Glutamatergic neuron (in vitro differentiated cells): Measurements from ENCODE around the gene BMX. TPM values are rescaled to one million over a fixed set of nuclear protein-coding genes. Genes with fewer than 3 reads are reported as not detected.

ENCODE experiments used
- DNase-seq: peaks from one replicate; pipeline ENCODE4 v3.0.0; 2022
- H3K27ac Mint-ChIP-seq: one replicate; pipeline ENCODE4 v1.8.0; 2020; ENCODE audit warnings: mild to moderate bottlenecking, mixed read lengths, inconsistent platforms; ENCODE audit not compliant: unreplicated experiment
- H3K27me3 Mint-ChIP-seq: one replicate; pipeline ENCODE4 v1.8.0; 2020; ENCODE audit warnings: mild to moderate bottlenecking, moderate library complexity, mixed read lengths, inconsistent platforms; ENCODE audit not compliant: unreplicated experiment
- H3K36me3 Mint-ChIP-seq: one replicate; pipeline ENCODE4 v1.8.0; 2020; ENCODE audit warnings: mild to moderate bottlenecking, mixed read lengths, inconsistent platforms; ENCODE audit not compliant: unreplicated experiment
- H3K4me1 Mint-ChIP-seq: one replicate; pipeline ENCODE4 v1.8.0; 2020; ENCODE audit warnings: mild to moderate bottlenecking, low read depth, mixed read lengths, inconsistent platforms; ENCODE audit not compliant: unreplicated experiment
- H3K4me3 Mint-ChIP-seq: one replicate; pipeline ENCODE4 v1.8.0; 2020; ENCODE audit warnings: mild to moderate bottlenecking, mixed read lengths, inconsistent platforms; ENCODE audit not compliant: unreplicated experiment
- H3K9me3 Mint-ChIP-seq: one replicate; pipeline ENCODE4 v1.8.0; 2020; ENCODE audit warnings: mild to moderate bottlenecking, moderate library complexity, mixed read lengths, inconsistent platforms; ENCODE audit not compliant: unreplicated experiment
- total RNA-seq: library from RNA; stranded (reverse); fragmentation: NEBNext Ultra II Directional; extraction: Animal tissue kit (Norgen Biotek cat#: 25700); gene quantifications from one replicate; pipeline ENCODE4 v1.2.1, GENCODE V29; 2021; ENCODE audit not compliant: unreplicated experiment
- TF ChIP-seq, protein P1 (sequence below): fragments of 200-600 bp; sonication (generic); IDR thresholded peaks from one replicate; pipeline ENCODE4 v1.5.0; 2021; ENCODE audit not compliant: partially characterized antibody, unreplicated experiment

Gene BMX
- total RNA-seq, 1 donor from 2014 or later: not detected

DNA sequence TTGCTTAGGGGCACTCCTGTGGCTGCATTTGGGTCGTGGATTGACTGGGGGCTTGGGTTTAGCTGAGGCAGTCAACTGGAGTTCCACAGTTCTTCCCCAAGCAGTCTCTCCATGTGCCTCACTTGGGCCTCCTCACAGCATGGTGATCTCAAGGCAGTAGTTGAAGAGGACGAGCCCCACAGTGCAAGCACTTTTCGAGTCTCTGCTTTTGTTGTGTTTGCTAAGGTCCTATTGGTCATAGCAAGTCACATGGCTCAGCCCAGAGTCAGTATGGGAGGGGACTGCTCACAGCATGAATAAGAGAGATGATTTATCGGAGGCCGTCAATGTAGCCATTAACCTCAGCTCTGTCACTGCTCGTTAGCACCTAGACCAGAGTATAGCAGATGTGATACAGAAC, 29.7 kb downstream of the BMX start:
- DNase-seq: no peak
- Mint-ChIP-seq H3K27me3 (no peaks in the 10 kb centered on the region), H3K9me3 (no peaks in the 10 kb centered on the region), H3K36me3 (no peaks in the 10 kb centered on the region), H3K4me1 (peaks cover 2% of the 10 kb centered on the region), H3K27ac (no peak overlapping the region), H3K4me3 (no peak overlapping the region)
- TF ChIP-seq, protein P1, sequence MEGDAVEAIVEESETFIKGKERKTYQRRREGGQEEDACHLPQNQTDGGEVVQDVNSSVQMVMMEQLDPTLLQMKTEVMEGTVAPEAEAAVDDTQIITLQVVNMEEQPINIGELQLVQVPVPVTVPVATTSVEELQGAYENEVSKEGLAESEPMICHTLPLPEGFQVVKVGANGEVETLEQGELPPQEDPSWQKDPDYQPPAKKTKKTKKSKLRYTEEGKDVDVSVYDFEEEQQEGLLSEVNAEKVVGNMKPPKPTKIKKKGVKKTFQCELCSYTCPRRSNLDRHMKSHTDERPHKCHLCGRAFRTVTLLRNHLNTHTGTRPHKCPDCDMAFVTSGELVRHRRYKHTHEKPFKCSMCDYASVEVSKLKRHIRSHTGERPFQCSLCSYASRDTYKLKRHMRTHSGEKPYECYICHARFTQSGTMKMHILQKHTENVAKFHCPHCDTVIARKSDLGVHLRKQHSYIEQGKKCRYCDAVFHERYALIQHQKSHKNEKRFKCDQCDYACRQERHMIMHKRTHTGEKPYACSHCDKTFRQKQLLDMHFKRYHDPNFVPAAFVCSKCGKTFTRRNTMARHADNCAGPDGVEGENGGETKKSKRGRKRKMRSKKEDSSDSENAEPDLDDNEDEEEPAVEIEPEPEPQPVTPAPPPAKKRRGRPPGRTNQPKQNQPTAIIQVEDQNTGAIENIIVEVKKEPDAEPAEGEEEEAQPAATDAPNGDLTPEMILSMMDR: no peak

DNA sequence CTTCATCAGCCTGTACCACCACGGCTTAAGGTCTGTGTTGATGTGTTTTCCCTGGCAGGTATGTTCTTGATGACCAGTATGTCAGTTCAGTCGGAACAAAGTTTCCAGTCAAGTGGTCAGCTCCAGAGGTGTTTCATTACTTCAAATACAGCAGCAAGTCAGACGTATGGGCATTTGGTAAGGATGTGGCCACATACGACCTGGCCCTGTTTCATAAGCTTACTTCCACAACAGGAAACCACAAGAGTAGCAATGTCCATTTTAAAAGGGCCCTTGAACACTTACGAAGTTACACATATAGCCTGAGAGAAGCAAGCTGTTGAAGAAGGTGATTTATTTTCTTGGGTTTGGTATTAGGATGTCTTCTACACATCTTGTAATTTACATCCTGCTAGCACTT, 46.1 kb downstream of the BMX start:
- Mint-ChIP-seq H3K36me3 (no peaks in the 10 kb centered on the region), H3K4me1 (no peaks in the 10 kb centered on the region), H3K27me3 (peaks cover 1% of the 10 kb centered on the region), H3K4me3 (no peak overlapping the region), H3K27ac (no peak overlapping the region), H3K9me3 (no peaks in the 10 kb centered on the region)
- no peak for DNase-seq
- TF ChIP-seq, protein P1: no peak

DNA sequence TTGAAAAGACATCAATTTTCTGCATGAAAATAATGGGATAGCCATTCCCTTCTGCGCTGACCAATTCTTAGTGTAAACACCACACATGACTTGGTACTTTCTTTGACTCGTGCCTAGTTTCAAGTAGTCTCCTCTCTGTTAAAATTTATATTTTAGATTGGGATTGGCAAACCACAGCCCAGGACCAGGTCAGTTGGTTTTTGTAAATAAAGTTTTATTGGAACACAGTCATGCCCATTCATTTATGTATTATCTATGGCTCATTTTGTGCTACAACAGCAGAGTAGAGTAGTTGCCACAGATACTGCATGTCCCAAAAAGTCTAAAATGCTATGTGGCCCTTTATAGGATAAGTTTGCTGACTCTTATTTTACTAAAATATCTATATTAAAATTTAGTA, 46.7 kb downstream of the BMX start:
- Mint-ChIP-seq H3K27ac (no peak overlapping the region), H3K27me3 (peaks cover 1% of the 10 kb centered on the region), H3K4me3 (no peak overlapping the region), H3K9me3 (no peaks in the 10 kb centered on the region), H3K36me3 (no peaks in the 10 kb centered on the region), H3K4me1 (no peaks in the 10 kb centered on the region)
- DNase-seq: no peak
- TF ChIP-seq, protein P1: no peak

DNA sequence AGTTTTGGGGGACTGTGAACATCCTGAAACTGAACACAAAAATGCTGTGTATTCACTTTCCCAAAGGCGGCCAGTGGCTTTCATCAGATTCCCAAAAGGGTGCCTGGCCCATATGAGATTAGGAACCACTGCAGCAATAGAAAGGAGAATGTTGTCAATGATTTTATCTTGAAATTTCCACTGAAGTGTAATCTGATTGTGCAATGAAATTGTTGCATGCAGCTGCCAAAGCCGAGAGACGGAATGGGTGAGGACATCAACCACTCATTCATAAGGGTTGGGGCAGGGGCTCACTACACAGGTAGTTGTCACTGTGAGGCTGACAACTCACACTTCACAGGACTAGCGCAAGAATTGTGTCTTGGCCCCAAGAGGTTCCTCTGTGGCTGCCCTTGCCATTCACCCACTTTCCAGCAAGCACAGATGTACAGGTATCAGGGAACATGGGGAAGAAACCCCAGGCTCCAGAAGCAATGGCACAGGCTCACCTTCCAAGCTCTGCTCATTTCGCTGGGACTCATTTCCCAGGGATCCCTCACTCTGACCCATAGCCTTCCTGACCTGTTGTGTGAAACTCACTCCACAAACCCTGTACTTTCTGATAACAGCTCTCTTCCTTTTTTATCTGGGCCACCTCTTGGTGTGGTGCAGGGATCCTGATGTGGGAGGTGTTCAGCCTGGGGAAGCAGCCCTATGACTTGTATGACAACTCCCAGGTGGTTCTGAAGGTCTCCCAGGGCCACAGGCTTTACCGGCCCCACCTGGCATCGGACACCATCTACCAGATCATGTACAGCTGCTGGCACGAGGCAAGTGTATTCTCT, 48.8 kb downstream of the BMX start:
- no peaks in the 10 kb centered on the region for H3K27me3 Mint-ChIP-seq
- no peaks in the 10 kb centered on the region for H3K9me3 Mint-ChIP-seq
- TF ChIP-seq, protein P1: no peak
- no peaks in the 10 kb centered on the region for H3K4me1 Mint-ChIP-seq
- DNase-seq: no peak
- no peak overlapping the region for H3K27ac Mint-ChIP-seq
- H3K36me3 Mint-ChIP-seq: no peaks in the 10 kb centered on the region
- H3K4me3 Mint-ChIP-seq: no peak overlapping the region

DNA sequence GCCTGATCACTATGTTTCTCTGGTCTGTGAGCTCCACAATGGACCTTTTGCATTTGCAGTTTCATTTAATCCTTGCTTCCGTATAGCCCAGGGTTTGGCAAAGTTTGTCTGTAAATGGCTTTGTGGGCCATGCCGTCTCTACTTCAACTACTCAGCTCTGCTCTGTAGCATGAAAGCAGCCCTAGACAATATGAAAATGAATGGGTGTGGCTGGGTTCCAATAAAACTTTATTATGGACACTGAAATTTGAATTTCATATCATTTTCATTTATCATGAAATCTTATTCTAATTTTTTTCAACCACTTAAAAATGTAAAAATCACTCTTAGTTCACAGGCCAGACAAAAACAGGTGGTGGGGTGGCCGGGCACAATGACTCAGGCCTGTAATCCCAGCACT, 58.6 kb downstream of the BMX start:
- Mint-ChIP-seq H3K27me3 (no peaks in the 10 kb centered on the region), H3K4me3 (no peak overlapping the region), H3K27ac (no peak overlapping the region), H3K4me1 (peaks cover 5% of the 10 kb centered on the region), H3K9me3 (no peaks in the 10 kb centered on the region), H3K36me3 (no peaks in the 10 kb centered on the region)
- TF ChIP-seq, protein P1: no peak
- DNase-seq: no peak
